Islet precursor cell (in vitro differentiated cells): Measurements from ENCODE around the gene GDPD5.

Experiments
- DNase-seq: peaks from one replicate; pipeline ENCODE4 v3.0.0-alpha.2; 2018

Gene GDPD5

DNA sequence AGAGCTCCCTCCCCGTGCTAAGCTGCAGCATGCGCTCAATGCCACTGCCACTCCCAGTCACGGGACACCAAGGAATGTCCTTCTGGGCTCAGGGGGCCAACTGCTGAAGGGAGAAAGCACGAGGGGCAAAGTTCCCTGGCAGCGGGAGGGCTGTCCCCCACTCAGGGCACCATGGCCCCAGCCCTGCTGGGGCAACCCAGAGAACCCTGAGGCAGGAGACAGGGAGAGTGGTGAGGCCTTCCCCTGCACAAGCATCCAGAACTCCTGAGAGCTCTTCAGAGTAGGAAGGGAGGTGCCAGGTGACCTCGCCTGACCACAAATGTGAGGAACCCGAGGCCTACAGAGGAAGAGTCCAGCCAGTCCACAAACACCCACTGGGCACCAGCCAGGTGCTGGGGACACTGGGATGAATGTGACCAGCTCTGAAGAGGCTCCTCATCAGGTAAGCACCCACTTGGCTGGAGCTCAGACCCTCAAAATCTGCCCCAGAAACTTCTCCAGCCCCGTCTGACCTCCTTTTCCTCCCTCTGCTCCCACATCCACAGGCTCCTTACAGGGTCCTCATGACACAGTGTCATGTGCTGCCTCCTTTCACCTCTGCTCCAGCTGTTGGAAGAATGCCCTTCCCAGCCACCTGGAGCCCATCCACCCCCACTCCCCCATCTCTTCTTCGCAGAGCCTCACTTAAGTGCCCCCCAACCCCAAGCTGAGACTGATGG is 15.6 kb downstream of the GDPD5 start:
- DNase-seq: no peak

DNA sequence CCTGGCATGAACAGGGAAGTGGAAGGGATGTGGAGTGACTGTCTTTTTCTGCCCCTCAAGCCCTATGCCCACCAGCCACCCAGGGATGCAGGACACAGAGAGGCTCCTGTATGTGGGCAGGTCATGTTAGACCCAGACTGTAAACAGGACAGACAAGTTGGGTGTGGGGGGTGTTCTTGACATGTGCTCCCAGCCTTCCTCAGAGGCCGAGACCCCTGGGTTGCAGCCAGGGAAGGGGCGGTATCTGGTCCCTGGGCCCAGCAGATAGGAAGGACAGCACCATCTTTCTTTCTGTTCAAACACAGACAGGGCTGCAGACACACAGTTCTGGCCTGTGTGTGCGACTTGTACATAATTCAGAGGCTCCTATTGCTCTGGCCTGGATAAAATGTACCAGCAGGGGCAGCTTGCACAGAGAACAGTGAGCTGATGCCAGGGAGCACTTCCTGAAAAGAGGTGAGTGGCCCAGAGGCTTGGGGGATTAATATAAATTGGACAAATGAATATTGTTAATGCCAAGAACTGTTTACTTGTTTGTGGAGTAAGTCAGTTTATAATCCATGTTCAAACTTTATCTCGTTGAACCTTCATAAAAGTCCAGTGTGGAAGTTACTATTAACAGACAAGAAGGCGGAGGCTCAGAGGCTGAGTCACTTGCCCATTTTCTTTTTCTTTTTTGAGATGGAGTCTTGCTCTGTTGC is 16.6 kb downstream of the GDPD5 start:
- no peak for DNase-seq

DNA sequence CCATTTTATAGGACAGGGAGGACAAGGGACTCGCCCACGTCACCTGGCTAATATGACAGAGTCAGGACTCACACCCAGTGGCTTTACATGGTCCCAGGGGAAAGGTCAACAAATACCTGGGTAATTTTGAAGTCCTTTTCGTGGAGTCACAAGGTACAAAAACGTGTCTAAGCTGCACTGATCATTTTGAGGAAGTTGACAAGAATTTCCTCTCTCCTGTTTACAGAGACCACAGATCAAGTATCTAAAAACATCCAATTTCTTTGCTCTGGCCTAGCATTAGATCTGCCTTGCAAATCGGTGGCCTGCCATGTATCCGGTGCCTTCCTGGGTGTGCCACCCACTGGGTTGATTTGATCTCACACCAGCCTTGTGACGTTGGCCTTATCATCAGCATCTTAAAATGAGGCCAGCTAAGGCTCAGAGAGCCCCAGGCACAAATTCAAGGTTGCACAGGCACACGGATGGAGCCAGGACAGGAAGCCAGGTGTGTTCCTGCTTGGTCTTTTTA is 17.6 kb downstream of the GDPD5 start:
- DNase-seq: no peak

DNA sequence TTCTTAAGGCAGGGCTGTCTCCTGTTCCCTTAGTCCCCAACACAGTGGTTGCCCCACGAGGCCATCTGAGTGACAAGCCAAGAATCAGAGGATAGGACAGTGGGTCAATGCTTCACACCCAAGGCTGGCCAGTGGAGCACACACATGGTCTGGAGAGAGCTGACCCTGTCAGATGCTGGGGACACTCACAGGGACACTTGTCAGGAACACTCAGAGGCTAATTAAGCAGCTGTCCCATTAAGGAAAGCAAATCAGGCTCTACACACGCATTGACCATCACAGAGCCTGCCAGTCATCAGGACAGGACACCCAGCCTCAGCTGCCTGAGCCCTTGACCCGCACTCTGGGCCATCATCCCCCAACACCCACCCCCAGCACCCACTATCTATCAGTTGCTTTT is 18.2 kb downstream of the GDPD5 start:
- no peak for DNase-seq

DNA sequence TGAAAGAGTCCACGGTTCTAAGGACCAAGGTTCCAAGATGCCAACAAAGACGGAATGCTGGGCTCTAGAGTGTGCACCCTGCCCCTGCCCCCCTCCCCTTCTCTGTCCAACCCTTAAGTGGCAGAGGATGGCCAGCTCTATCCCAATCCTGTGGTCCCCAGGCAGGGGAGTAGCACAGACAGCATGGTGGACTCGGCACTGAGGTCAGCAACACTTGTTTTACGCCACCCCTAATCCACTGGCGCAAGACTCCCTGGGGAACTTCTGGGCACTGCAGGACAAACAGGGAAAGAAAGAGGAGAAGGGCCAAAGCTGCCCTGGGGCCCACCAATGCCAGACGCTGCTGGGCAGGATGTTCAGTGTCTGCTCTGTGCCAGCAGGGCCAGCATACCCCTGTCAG is 18.9 kb downstream of the GDPD5 start:
- no peak for DNase-seq

DNA sequence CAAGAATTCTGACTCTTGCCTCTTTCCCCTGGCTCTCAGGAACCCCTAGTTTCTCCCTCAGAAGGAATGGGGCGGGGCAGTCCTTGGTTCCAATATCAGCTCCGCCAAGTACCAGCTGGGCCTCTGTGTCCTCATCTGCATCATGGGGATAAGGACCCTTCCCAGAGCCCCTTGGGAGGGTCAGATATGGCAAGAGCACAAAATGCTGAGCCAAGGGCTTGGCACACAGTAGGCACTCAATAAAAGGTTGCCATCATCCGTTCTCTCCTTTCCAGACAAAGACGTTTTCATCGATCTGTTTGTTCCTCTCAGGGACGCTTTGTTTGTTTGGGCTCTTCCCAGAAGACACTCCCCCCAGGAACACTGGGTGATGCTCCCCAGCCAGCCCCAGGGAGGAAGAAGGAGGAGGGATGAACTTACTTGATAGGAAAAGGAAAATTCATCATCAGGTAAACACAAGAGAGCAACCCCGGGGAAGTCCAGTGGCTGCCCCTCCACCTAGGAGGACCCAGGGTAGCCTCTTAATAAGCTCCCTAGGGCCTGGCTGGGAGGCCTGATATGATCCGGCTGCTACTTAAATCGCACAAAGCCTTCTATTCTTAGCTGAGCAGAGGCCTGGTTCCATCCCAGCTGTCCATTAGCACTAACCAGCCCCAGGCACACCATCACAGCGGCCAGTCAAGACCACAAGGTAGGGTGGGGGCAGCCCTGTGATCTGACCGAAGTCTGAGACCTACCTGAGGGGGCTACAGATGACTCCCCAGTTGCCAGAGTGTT is 19.6 kb downstream of the GDPD5 start:
- DNase-seq: no peak

DNA sequence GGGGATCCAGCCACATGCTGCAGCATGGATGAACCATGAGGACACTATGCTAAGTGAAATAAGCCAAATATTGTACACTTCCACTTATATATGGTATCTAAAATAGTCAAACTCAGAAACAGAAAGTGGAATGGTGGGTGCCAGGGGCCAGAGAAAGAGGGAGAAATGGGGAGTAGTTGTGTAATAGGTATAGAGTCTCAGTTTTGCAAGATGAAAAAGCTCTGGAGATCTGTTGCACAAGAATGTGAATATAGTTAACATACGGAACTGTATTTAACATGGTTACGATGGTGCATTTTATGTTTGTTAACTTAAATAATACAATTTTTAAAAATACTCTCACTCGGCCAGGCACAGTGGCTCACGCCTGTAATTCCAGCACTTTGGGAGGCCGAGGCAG is 21.2 kb downstream of the GDPD5 start:
- DNase-seq: no peak

DNA sequence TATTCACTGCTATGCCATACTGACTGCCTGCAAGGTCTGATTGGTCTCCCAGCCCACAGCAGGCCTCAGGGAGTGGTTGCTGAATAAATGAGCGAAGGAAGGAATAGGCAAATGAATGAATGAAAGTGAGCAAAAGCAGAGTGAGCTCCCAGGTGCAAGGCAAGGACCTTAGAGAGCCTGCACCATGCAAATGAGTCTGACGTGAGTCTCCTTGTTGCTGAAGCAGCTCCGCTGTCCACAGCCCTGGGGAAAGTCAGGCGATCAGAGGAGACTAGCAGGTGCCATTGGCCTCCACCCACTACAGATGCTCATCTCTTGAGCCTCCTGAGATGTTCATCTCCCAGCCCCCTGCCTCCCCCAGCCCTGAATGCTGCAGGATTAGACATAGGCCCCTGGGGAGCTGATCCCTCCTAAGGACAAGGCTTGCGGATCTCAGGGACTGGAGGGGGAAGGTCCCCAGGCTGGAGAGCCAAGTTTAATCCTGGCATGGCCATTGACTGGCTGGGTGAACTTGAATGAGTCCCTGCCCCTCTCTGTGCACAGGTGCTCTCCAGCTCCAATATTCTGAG is 22.1 kb downstream of the GDPD5 start:
- no peak for DNase-seq

DNA sequence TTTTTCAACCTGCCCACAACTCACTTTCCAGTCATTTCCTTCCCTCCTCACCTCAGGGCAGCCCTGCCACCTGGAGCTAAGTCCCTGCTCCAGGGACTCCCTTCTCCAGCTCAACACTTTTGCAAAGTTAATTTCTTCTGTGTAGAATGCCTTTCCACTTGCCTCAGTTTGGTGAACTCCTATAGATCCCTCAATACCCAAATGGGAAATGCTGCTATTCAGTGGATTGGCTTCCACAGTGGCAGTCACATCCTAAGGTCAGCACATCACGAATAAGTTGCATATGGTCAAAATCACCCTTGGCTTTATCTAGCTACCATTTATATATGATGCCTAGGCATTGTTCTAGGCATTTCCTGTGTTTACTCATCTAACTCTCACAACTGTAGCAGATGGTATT is 23.6 kb downstream of the GDPD5 start:
- DNase-seq: no peak

DNA sequence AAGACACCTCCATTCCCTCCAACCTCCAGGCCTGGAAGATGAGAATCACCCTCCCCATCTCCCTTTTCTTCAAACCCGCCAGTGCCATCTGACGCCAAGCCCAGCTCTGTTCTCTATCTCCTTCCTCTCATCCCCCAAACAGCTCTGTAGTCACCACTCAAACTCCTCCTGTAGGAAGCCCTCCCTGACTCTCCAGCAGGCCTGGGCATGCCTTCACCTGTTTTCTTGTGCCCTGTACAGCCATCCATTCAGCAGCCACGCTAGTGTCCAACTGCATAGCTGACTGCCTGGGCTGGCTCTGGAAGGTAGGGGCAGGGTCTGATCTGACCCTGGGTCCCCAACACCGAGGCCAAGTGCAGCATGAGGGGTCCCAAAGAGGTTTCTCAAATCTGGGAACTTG is 25.0 kb downstream of the GDPD5 start:
- no peak for DNase-seq

DNA sequence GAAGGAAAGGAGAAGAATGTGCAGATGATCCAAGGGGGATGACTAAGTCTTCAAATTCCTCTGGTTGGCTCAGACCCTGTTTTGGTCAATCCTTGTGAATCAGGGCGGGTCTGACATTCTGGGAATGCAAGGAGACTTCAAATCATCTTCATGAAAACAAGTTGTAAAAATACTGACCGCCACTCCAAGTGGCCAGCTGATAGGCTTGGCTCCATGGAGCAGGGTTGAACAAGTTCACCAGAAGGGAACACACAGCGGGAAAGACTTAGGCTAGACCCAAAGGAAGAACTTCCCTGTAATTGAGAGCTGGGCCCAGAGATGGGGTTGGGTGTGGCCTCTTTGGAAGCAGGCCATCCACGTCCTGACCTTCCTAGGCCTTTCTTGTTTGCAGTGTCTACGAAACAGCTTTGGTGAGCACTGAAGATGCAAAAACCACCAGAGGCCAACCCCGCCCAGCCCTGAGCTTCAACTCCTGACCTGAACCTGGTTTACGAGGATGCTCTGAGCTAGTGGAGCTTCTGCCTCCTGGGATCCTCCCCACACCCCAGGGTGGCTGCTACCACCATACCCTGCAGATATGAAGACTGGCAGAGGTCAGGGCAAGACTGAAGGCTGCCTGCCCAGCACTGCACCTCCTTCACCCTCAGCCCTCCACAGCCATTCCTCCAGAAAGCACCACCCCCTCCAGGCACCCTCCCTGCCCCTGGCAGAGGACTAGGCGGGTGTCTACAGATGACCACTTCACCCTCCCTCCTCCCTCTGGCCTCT is 26.1 kb downstream of the GDPD5 start:
- DNase-seq: peak; percentile 83

DNA sequence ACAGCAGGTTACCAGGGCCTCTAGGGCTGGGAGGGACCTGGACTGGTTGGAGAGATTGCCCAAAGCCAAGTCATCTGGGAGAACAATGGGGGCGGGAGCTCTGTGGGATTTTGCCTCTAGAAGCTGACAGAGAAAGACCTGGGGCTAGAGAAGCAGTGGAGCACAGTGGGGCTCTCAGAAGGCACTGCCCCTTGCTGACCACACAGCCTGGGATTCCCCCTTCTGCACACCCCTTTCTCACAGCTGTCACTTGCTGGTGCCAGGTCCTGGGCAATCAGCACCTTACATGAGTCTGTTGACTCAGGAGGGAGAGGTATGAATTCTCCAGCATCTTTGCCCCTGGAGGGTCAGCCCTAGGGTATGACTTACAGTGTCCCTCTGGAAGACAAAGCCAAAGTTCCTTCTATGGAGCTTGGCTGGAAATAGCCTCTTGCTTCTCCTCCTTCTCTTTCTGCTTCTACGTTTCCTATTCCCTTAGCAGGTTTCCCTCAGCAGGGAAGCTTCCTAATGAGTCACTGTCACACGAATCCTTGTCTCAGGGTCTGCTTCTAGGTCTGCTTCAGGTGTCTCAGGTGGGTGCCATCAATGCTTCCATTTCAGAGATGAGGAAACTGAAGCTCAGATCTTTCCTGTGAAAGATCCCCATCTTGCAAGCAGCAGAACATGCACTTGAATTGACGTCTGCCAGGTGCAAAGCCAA is 27.0 kb downstream of the GDPD5 start:
- no peak for DNase-seq

DNA sequence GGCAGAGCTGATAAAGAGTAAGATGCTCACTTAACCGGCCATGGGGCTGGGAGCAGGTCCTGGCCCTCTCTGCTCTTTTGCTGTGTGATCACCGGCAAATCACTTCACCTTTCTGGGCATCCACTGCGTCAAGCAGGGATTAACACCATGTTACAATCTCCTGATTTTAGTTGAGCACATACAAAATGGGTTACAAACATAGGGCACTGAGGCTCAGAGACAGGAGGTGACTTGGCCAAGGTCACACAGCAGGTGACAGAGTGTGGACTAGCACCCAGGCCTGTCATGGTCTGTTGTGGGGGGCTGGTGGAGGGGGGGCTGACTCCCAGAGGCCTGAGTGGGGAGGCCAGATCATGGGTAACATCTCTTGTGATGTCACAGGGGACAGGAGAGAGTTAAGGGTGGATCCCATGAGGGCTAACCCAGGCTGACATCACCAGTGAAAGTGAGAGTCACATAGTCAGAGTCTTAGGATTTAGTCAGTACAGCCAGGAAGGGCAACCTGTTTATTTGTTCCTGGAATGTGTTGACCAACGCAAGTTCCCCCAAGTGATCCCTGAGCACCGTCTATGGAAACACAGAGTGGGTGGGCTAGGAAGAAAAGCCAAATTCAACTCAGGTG is 27.8 kb downstream of the GDPD5 start:
- no peak for DNase-seq

DNA sequence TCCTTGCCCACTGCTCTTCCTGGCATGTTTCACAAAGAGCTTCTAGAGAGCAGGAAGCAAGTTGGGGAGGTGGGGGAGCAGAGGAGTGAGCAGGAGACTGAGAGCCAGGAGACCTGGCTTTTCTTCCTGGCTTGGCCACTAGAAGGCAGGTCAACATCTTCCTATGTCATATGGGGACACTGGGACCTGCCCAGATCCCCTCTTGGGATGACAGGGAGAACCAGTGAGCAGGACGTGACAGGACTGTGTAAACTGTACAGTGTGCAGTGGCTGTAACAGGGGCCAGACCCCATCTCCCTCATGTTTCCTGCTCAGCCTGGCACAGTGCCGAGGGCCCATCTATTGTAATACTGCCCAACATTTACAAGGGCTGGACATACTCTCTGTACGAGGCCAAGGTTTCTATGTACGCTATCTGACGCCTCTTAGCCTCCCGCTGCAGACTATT is 29.4 kb downstream of the GDPD5 start:
- no peak for DNase-seq

DNA sequence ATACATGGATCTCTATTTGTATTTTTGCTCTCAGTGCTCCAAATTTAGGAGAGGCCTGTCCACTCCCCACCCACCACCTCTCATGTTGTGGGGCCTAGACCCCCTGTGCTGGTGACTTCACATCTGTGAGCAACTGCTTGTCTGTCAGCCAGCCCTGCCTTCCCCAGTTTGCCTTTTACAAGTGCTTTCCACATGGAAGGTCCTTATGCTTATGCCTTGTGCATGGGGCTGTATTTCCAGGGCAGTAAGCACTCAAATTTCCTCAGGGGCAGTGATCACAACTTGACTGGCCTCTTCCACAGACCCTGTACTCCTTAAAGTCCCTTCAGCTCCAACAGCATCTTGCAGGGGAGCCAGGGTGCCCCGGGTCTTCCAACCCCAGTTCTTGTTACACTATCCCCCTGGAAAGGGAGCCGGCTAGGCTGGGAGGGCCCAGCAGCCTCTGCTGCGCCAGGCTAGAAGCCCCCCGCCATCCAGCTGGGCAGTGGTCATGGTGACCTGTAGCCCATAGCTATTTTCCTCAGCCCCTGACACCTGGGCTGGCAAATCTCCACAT is 29.9 kb downstream of the GDPD5 start:
- no peak for DNase-seq

DNA sequence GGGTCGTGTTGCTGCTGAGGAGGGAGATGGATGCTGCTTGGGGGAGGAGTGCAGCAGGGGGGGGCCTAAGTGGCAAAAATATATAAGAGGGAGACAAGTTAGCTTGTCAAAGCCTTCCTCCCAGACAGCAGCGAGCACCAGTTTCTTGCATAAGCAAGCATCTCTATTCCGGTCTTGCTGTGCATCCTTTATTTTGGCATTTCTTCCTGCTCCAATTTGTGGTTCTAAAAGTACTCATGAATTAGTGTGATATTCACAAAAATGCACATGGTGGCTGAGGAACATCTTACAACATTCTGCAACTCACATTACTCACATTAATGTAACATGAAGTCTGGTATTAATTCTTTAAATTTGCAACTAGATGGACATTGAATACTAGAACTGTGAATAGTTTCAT is 32.1 kb downstream of the GDPD5 start:
- DNase-seq: no peak

DNA sequence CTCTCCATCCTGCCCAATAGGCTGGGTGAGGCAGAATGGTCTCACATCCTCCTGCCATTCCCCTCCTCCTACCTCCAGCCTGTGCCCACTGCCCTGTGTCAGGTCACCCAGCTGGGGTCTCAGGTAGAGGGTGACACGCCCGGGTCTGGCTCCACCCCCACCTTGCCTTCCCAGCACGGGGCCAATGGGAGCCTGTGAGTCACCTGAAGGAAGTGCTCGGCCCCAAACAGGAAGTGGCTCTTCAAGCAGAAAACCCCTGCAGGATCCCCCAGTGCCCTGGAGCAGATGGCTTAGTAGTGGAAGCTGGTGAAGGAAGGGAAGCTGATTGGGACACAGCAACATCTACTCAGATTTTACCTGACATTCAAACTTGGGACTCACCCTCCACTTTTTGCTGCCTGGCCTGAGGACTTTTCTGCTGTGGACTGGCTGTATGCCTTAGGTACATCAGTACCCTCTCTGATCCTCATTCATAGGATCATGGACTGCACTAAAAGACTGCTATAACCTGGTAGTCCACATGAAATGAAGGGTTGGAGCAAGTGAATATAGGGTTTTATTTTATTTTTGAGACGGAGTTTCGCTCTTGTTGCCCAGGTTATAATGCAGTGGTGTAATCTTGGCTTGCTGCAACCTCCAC is 33.4 kb downstream of the GDPD5 start:
- peak; percentile 80 for DNase-seq

DNA sequence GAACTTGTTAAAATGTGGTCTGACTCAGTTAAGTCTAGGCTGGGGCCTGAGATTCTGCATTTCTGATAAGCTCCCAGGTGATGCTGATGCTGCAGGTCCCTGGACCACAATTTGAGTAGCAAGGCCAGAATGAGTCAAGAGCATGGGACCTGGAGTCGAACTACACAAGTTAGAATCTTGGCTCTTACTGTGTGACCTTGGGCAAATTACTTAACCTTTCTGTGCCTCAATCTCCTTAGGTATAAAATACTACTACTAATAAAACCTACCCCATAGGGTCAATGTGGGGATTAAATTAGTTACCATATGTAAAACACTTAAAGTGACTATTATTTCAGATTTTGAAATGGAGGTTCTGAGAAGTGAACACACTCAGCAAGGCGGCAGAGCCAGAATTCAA is 34.3 kb downstream of the GDPD5 start:
- no peak for DNase-seq

DNA sequence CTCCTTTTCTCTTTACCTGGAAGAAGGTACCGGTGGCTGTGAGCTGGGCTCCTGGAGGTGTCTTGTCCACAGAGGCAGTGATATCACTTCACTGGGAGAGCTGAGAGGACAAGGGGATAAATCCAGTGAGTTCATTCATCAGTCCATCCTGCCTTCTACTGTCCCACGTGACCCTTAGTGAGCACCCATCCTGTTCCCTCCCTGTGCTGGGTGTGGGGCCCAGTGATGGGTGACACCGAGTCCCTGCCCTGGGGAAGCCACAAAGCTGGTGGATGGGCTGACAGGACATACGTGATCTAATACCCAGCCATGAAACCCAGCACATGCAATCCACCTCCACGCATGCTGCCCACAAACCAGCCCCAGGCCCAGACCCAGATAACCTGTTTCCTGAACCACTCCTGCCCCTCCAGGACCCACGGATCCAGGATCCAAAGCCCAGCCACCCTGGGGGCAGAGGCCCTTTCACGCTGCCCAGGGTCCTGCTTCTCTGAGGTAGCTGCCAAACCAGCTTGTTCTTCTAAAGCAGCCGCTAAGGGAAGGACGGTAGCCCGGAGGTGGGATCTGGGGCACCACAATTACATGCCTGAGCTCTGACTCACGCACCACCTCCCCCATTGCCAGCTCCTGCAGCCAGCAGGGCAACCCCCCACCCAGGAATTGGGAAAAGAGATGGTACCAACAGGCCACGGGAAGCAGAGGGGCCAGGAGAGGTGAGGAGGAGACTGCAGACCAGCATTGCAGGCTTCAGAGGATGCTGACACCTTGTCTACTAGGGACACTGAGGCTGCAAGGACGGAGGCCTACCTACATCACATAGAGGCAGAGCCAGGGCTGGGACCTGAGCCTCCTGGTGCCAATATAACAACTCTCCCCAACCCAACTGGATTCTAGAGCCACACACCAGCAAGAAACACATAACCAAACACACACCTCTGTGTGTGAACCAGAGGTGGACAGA is 35.2 kb downstream of the GDPD5 start:
- DNase-seq: peak; percentile 95
